Activated CD4-positive, alpha-beta memory T cell treated with anti-CD3 and anti-CD28 coated beads for 36 hours (primary cell): ENCODE data around the gene HSCB. TPM values are rescaled to one million over a fixed set of nuclear protein-coding genes. Genes with fewer than 3 reads are reported as not detected.

ENCODE experiments used
- total RNA-seq, 2 experiments: library from RNA; stranded (reverse); gene quantifications; one replicate each; pipeline ENCODE4 v1.2.3, GENCODE V29; 2021

The HSCB gene
- total RNA-seq, 2 experiments from 2014 or later, result 16.5 to 18.1 TPM

Other genes starting within 250 kb of the HSCB start
- gene TTC28, start 62.2 kb upstream of the HSCB start, total RNA-seq, result under 1 TPM; 0.59 to 0.80 TPM
- 10 to 100 TPM; 30.0 to 36.0 TPM for gene CHEK2, start 219 bp upstream of the HSCB start, total RNA-seq
- 10 to 100 TPM; 27.7 to 31.6 TPM for gene CCDC117, start 30.7 kb downstream of the HSCB start, total RNA-seq
- 100 to 1,000 TPM; 128 to 132 TPM for gene XBP1, start 58.5 kb downstream of the HSCB start, total RNA-seq
- gene ZNRF3, start 141.5 kb downstream of the HSCB start, total RNA-seq, result 1 to 10 TPM; 1.3 to 1.5 TPM